NCI-H526 (cell line): ENCODE measurements around the gene MCM9.

Source experiments
- DNase-seq, 2 experiments: peaks; one replicate each; lab custom pipeline; 2025; lab: John Stamatoyannopoulos, UW

MCM9 gene

GRCh38 chr6:118931436-118931835, 3.5 kb downstream of the MCM9 start:
- no peak for DNase-seq

- no peak for DNase-seq
These were observed 4.3 kb downstream of the MCM9 start for GRCh38 chr6:118930680-118931079.

DNA sequence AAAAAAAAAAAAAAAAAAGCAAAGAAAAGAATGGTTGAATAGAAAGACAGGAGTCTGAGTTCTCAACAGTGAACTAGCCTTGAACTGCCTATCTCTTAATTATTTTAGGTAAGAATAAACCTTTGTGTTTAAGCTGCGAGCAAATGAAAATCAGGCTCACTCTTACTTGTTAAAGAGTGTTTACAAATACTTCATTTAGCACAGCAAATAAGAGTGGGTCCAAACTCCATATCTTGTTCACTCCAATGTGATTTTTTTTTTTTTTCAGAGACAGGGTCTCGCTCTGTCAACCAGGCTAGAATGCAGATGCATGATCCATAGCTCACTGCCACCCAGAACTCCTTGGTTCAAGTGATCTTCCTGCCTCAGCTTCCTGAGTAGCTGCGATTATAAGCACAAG, 11.9 kb downstream of the MCM9 start:
- no peak for DNase-seq

DNA sequence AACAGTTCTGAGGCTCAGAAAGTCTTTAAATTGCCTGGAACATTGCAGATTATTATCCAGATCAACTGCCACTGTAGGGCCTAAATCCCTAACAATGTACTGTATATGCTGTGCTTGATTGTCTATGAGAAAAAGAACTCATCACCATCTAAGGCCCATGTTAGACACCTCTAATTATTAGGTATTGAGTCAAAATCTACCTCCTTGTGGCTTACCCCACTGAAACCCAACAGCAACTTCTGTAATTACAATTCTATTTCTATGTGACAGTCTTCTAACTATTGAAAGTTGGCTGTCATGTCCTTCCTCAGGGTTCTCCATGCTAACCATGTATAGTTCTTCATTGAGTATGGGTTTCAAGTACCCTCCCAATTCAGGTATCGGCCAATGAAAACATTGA, 13.9 kb downstream of the MCM9 start:
- no peak for DNase-seq

- DNase-seq: no peak
These were observed 16.6 kb downstream of the MCM9 start for GRCh38 chr6:118918329-118918725.

DNA sequence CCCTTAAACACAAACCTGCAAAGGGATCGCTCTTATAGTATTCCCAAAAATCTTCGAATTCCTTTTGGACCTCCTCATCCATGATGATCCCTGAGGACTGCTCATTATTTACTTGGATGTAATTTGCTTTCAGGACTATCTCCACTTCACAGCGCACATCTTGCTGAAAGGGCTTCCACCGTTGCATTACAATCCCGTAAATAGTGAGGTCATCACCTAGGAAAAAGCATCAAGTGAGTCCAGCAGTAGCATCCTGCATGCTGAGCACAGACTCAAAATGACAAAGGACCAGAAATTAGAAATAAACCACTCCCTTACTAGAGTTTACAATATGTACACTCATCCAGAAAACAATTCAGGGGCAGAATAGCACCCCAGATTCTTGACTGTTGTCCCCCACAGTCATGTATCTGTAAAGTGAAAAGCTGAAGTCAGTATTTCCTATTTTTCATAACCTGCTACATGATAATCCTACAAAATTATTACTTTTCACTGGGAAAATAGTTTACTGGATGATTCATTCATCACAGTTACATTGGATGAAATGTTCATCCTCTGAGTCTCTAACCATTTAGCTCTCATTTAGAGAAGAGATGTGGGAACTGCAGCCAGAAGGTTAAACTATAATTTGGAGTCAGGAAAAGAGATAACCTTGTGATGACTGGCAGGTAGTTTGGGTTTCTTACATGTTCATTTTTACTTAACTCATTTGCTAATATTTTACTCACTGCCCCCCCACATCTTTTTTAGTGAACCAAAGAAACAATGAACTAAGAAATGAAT, 17.2 kb downstream of the MCM9 start:
- DNase-seq: no peak

DNA sequence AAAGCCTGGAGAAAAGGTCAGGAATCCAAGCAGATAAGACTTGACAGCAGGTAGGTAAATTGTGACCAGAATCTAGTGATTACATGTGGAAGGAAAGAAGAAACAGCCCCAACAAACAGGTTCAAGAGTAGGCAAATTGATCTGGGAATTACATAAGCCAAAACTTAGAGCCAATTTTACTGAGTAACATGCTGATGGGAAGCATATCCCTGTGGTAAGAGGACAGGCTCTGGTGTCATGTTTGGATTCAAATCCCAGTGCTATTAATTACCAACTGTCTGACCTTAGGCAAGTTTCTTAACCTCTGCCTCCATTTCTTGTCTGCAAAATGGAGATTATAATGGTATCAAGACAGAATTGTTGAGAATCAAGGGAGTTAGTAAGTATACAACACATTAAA, 20.4 kb downstream of the MCM9 start:
- DNase-seq: no peak

DNA sequence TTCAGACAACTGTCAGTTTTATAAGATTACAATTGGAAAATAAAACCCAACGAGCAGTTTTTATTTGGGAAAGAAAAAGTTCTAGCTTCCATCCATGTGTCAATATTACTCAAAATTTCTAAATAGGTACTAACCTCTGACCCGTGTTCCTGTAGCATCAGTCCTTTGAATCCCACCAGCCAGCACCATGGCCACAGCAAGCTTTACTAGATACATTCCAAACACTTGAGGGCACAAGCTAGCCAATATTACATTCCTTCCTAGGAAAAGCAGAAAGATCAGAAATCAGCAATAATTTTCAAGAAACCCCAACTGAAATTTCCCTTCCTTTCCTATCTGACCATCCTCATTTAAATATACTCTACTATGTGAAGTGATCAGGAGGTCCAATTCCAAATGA, 21.8 kb downstream of the MCM9 start:
- DNase-seq: no peak

GRCh38 chr6:118912646-118913045, 22.3 kb downstream of the MCM9 start:
- no peak for DNase-seq

DNA sequence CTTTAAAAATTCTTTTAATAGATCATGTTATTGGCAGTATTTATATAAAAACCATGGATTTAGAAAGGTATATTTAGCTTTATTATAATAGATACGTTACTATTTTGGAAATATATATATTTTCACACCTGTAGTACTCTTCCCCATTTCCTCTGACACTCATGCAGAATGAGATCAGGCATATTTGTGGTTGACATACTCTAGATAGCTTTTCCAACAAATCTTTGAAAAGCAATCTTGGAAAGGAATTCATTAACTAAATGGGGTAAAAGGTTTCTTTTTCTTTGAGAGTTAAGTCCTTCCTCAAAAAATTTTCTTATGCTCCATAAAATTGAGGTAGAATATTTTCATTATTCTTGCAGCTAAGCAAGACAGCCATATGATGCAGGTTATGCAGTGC, 26.5 kb downstream of the MCM9 start:
- no peak for DNase-seq

DNA sequence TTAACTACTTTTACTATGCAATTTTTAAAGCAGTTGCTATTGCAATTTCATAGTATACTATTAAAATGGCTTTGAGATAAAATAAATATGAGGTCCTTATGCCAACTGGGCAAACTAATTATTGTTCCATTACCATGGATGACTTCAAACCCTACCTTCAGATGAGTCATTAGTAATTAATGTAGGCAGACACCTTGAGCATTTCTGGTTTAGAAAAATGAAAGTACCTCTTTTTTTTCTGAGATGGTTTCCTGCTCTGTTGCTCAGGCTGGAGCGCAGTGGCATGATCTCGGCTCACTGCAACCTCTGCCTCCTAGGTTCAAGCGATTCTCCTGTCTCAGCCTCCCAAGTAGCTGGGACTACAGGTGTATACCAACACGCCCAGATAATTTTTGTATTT, 29.1 kb downstream of the MCM9 start:
- no peak for DNase-seq

DNA sequence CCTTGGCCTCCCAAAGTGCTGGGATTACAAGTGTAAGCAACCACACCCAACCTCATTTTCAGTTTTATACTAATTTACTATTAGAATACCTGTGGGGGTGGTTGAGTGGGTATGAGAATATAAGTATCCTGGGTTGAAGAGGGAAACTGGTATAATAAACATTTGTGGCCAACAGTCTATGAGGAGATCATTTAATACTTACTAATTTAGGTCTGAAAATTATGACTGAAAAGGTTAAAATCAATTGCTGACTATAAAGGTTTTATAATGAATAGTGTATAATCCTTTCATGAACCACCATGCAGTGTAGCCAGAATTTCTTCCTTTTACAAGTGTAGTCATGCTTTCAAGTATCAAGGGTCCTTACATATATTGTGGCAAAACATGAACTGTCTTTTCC, 29.9 kb downstream of the MCM9 start:
- no peak for DNase-seq

GRCh38 chr6:118903691-118904090, 31.3 kb downstream of the MCM9 start:
- DNase-seq: no peak

DNA sequence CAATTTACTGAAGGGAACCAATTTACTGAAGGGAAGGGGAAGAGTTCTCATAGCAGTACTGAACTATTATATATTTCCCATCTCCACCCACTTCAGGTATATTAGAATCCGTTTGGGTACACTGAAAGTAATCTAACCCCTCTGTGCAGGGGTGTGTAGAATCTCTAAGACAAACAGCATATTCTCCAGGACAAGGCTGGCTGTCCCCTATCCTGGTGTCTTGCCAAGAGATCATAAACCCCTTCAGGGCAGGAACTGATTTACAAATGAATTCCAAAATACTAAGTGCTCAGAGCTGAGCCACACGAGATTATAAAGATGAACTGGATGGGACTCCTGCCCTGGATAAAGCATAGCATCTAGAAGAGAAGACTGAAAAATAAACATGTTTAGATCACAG, 31.8 kb downstream of the MCM9 start:
- no peak for DNase-seq

- DNase-seq: no peak
These were observed 32.2 kb downstream of the MCM9 start for GRCh38 chr6:118902726-118903125.

DNA sequence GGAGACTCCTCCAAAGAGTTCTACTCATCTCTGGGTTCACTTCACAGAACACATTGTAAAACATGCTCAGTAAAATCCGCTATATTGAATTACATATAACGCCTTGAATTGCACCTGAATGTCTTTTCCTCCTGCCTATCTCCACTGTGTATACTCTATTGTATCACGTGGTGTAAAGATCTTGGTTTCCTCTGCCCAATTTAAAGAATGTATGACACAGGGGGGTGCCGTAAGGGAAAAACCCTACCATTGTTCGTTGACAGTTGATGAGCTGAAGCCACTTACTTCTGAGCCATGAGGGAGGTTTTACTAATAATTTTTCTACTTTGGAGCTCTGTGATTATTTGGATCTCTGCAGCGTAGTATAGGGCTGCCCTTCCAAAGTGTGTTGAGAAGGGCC, 35.0 kb downstream of the MCM9 start:
- no peak for DNase-seq

- DNase-seq: no peak
These were observed 37.6 kb downstream of the MCM9 start for GRCh38 chr6:118897386-118897785.

DNA sequence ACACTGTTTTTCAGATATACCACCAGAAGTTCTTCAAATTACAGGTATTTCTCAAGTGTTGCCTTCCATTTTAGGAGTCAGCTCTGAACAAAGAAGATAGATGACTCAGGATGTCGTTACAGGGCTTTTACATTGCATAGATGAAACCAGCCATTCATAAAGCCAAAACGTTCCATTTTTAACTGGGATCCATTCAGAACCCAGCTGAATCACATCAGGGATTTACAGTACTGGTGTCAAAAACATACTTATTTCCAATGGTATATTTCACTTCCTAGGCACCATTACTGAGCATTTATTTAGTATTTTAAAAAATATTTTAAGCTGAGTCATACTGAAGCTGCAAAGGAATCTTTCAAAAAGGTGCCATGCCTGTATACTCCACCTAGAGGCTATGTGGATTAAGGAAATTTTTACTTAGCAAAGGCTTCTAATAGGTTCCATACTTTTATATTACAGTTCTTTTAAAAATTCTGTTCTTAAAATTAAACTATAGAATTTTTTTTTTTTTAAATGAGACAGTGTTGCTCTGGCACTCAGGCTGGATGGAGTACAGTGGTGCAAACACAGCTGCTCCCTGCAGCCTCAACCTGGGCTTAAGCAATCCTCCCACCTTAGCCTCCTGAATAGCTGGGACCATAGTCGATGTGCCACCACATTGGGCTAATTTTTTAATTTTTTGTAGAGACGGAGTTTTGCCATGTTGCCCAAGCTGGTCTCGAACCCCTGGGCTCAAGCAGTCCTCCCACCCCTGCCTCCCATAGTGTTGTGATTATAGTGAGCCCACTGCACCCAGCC, 38.4 kb downstream of the MCM9 start:
- peak; percentile 64 to 70 for DNase-seq

DNA sequence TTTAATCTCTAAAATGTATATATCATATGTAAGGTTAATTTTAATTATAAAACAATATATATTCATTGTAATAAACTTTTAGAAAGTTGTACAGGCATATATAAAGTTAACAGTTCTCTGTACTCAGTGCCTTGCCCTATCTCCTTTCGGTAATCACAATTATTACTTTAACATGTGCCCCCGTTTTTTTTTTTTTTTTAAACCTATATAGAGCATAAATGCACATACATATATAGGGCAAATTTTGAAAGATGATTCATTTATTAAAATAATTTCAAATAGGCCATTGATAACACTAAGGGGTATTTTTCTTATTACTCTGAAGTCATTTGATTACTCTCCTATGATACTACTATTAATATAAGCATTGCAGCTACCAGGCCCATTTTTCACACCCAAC, 39.1 kb downstream of the MCM9 start:
- DNase-seq: no peak

- DNase-seq: peak in 1 of 2 experiments; percentile 24
These were observed 39.7 kb downstream of the MCM9 start for GRCh38 chr6:118895261-118895560.

DNA sequence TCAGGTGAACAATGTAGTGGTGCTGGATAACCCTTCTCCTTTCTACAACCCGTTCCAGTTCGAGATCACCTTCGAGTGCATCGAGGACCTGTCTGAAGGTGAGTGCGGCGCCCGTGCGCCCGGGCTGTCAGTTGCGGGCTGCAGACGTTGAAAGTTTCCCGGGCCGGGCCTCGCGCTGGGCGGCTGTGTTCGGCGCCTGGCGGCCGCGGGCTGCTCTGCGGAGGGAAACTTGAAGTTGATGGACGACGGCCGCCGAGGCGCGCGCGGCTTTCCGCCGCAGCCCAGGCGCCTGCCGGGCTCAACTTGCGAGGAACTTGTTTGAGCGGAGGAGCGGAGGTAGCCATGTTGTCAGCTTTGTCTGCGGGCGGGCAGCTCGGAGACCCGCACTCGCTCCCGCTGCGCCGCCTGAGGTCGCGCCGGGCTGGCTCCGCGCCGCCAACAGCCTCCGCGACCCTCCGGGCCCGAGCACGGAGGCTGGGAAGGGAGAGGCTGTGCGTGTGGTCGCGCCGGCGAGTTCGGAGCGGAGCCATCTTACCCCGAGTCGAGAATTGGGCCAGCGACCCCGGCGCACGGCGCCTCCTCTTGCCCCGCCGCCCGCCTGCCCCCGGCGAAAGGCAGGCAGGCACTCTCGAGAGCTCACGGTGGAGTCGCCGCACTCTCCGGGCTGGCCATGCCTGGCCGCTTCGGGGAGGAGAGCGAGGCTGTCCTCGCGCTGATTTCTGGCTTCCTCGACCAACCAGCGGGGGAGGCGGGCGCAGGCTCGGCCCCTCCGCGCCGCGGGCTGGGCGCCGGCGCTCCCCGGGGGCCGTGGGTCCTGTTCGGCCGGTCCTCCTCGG, 40.3 kb downstream of the MCM9 start:
- DNase-seq: peak; percentile 51 to 70

DNA sequence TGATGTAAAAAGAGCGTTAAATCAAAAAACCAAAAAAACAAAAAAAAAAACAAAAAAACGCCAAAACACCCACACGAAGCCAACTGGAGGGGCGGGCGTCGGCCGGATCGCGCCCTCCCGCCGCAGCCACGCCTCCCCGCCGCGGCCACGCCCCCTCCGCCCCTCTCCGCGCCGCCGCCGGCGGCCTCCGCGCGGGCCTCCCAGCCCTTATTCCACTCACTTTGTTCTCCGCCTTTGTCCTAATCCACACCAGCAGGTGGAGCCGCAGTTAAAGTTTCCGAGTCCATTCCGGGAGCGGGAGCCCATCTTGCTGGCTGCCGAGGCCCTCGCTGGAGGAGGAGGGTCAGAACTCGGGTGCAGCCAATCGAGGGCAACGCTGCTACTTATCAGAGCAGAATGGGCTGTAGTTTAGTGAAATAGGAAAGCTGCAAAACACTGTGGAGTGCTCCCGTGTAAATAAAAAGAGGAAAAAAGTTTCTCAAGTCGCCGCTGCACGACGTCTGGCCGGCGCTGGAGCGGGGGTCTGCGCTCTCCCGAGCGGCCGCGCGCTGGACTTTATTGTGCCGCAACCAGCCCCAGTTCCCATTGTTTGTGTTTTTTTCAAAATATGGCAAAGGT, 41.0 kb downstream of the MCM9 start, which contains the start of gene ASF1A:
ASF1A (plus strand) TSS at position 346 of the 618 bp plus-strand sequence; CDS start at position 608, 262 bp downstream.
- DNase-seq: peak; percentile 98 to 99
